Raji (cell line): ENCODE measurements around the gene OR51A2.

Source experiments
- POLR2A ChIP-seq: IDR thresholded peaks from 2 replicates; pipeline ENCODE4 v1.6.1; 2011; ENCODE audit warnings: low read depth, low read length, control low read depth; ENCODE audit not compliant: insufficient read depth

Gene OR51A2

GRCh38 chr11:4922304-4922703 lies 33.2 kb downstream of the OR51A2 start:
- TF ChIP-seq POLR2A = no peak

GRCh38 chr11:4921796-4922195 lies 33.7 kb downstream of the OR51A2 start:
- TF ChIP-seq POLR2A = no peak

GRCh38 chr11:4919250-4919649 lies 36.3 kb downstream of the OR51A2 start, which contains the start of gene OR51G2:
Gene OR51G2, minus strand, starts transcription at chr11:4919350. Its CDS starts 3,687 bp downstream, at chr11:4915663.
- no peak for TF ChIP-seq POLR2A

GRCh38 chr11:4916581-4916980 lies 38.9 kb downstream of the OR51A2 start:
- TF ChIP-seq POLR2A = no peak
